Tibial artery (tissue), 4 donors: ENCODE measurements around the gene GNPTAB.

Experiments
- DNase-seq, 2 donors: peaks; one replicate each; pipeline ENCODE4 v3.0.0-alpha.2; 2019
- H3K27ac ChIP-seq, 2 donors: fragments of 200-600 bp; sonication (generic) in 1 of 2; 1 replicate in 1 of 2; 2 replicates in 1 of 2; pipeline ENCODE4 v1.5.1; 2018 to 2019; ENCODE audit warnings: mild to moderate bottlenecking in 1 of 2
- H3K27me3 ChIP-seq, 2 donors: fragments of 200-600 bp; sonication (generic) in 1 of 2; one replicate each; pipeline versions ENCODE4 v1.5.1 to v1.6.0; 2016 to 2019
- H3K36me3 ChIP-seq, 3 donors: fragments of 200-600 bp; sonication (generic) in 2 of 3; one replicate each; pipeline ENCODE4 v1.5.1; 2016 to 2019; ENCODE audit warnings: mild to moderate bottlenecking in 2 of 3
- H3K4me1 ChIP-seq, 4 donors: fragments of 200-600 bp; sonication (generic) in 2 of 4; 1 replicate in 3 of 4; 2 replicates in 1 of 4; pipeline ENCODE4 v1.5.1; 2016 to 2019
- H3K4me3 ChIP-seq, 2 donors: fragments of 200-600 bp; sonication (generic) in 1 of 2; 1 replicate in 1 of 2; 2 replicates in 1 of 2; pipeline ENCODE4 v1.5.1; 2018 to 2019; ENCODE audit warnings: mild to moderate bottlenecking in 2 of 2
- H3K9me3 ChIP-seq, 3 donors: fragments of 200-600 bp; sonication (generic) in 1 of 3; one replicate each; pipeline ENCODE4 v1.5.1; 2016 to 2019
- intact Hi-C: fragments of 100-400 bp; cut with DNase I; formaldehyde crosslinking; loops from one replicate; pipeline ENCODE4 v1.15.0; 2023; ENCODE audit warnings: low total_unique reads
- TF ChIP-seq, protein P1 (sequence below), 2 experiments: fragments of 200-600 bp in 1 of 2; fragments of 450-650 bp in 1 of 2; IDR thresholded peaks; one replicate each; pipeline ENCODE4 v1.5.1; 2017 to 2019; ENCODE audit warnings: antibody characterized with exemption in 2 of 2, mild to moderate bottlenecking in 1 of 2, moderate library complexity in 1 of 2

The GNPTAB gene

GRCh38 chr12:101732318-101732717 is 98.4 kb downstream of the GNPTAB start:
- H3K9me3 ChIP-seq = no peaks in the 10 kb centered on the region
- H3K4me3 ChIP-seq = no peak overlapping the region
- H3K36me3 ChIP-seq = peaks cover 18 to 40% (median 34%) of the 10 kb centered on the region in 3 donors
- no peak for DNase-seq
- no peaks in the 10 kb centered on the region for H3K27me3 ChIP-seq
- intact Hi-C loops = no loop called here
- no peaks in the 10 kb centered on the region for H3K4me1 ChIP-seq
- TF ChIP-seq, protein P1, sequence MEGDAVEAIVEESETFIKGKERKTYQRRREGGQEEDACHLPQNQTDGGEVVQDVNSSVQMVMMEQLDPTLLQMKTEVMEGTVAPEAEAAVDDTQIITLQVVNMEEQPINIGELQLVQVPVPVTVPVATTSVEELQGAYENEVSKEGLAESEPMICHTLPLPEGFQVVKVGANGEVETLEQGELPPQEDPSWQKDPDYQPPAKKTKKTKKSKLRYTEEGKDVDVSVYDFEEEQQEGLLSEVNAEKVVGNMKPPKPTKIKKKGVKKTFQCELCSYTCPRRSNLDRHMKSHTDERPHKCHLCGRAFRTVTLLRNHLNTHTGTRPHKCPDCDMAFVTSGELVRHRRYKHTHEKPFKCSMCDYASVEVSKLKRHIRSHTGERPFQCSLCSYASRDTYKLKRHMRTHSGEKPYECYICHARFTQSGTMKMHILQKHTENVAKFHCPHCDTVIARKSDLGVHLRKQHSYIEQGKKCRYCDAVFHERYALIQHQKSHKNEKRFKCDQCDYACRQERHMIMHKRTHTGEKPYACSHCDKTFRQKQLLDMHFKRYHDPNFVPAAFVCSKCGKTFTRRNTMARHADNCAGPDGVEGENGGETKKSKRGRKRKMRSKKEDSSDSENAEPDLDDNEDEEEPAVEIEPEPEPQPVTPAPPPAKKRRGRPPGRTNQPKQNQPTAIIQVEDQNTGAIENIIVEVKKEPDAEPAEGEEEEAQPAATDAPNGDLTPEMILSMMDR (IDR thresholded peaks at IDR 0.05) = no peak
- H3K27ac ChIP-seq = no peak overlapping the region

- Histone ChIP-seq H3K27me3 (no peaks in the 10 kb centered on the region), H3K36me3 (peaks cover 9 to 52% (median 48%) of the 10 kb centered on the region in 3 donors), H3K27ac (no peak overlapping the region), H3K9me3 (no peaks in the 10 kb centered on the region), H3K4me3 (no peak overlapping the region), H3K4me1 (no peaks in the 10 kb centered on the region)
- TF ChIP-seq, protein P1 (IDR thresholded peaks at IDR 0.05) = no peak
- no peak for DNase-seq
- intact Hi-C loops = no loop called here
These were observed 100.9 kb downstream of the GNPTAB start for GRCh38 chr12:101729842-101730241.

GRCh38 chr12:101727098-101727497 is 103.7 kb downstream of the GNPTAB start:
- no peaks in the 10 kb centered on the region for H3K4me1 ChIP-seq
- no peak overlapping the region for H3K27ac ChIP-seq
- H3K27me3 ChIP-seq = no peaks in the 10 kb centered on the region
- peaks cover 17 to 57% (median 46%) of the 10 kb centered on the region in 3 donors for H3K36me3 ChIP-seq
- H3K9me3 ChIP-seq = no peaks in the 10 kb centered on the region
- intact Hi-C loops = no loop called here
- TF ChIP-seq, protein P1 (IDR thresholded peaks at IDR 0.05) = no peak
- DNase-seq = no peak
- H3K4me3 ChIP-seq = no peak overlapping the region

DNA sequence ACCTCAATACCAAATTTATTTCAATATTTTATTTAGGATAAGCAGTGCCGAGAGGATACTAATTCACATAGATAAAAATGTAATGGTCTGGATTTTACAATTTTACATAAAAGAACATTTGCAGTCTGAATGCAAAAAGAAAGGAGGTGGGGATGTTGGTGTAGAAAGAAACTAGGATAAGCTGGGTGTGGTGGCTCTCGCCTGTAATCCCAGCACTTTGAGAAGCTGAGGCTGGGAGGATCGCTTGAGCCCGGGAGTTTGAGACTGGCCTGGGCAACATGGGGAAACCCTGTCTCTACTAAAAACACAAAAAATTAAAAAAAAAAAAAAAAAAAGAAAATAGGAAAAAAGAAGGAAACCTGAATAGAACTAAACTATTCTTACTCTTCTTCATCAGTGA is 108.4 kb downstream of the GNPTAB start:
- Histone ChIP-seq H3K27me3 (no peaks in the 10 kb centered on the region), H3K4me1 (no peaks in the 10 kb centered on the region), H3K9me3 (no peaks in the 10 kb centered on the region), H3K36me3 (peaks cover 8 to 54% (median 28%) of the 10 kb centered on the region in 3 donors), H3K4me3 (no peak overlapping the region), H3K27ac (no peak overlapping the region)
- intact Hi-C loops = no loop called here
- TF ChIP-seq, protein P1 (IDR thresholded peaks at IDR 0.05) = no peak
- DNase-seq = no peak

DNA sequence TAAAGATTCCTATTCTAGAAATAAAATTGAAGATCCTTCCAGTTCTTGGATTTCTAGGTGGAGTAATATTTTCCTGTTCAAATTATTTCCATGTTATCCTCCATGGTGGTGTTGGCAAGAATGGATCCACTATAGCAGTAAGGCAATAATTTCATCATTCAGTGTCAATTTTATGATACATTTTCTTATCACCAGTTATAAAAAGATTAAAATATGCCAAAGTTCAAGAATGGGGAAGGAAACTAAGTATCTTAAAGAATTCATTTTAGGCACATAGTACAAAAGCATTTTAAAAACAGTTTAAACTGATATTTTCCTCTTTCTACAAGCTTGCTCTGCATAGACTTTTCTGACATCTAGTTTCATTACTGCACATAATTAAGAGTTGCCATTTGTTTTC is 110.6 kb downstream of the GNPTAB start:
- Histone ChIP-seq H3K27ac (no peak overlapping the region), H3K4me3 (no peak overlapping the region), H3K4me1 (no peaks in the 10 kb centered on the region), H3K36me3 (peaks cover 8 to 37% (median 19%) of the 10 kb centered on the region in 3 donors), H3K9me3 (no peaks in the 10 kb centered on the region), H3K27me3 (no peaks in the 10 kb centered on the region)
- TF ChIP-seq, protein P1 (IDR thresholded peaks at IDR 0.05) = no peak
- no peak for DNase-seq
- intact Hi-C loops = no loop called here

- TF ChIP-seq, protein P1 (IDR thresholded peaks at IDR 0.05) = no peak
- DNase-seq = no peak
- intact Hi-C loops = no loop called here
- Histone ChIP-seq H3K9me3 (no peaks in the 10 kb centered on the region), H3K36me3 (peaks cover 8 to 32% (median 13%) of the 10 kb centered on the region in 3 donors), H3K27me3 (no peaks in the 10 kb centered on the region), H3K4me3 (no peak overlapping the region), H3K4me1 (no peaks in the 10 kb centered on the region), H3K27ac (no peak overlapping the region)
These were observed 111.2 kb downstream of the GNPTAB start for GRCh38 chr12:101719566-101719965.
